Suppressor macrophage (primary cell): ENCODE measurements around the gene NDUFAF2.
"Not testable (repeated sequence)": the region's sequence is repeated elsewhere in the genome, so short reads cannot be mapped to it uniquely, and the experiment has no call there.

Experiments used
- DNase-seq, 4 experiments: peaks; one replicate each; pipeline ENCODE4 v3.0.0-alpha.2; 2020 to 2022

NDUFAF2 gene

GRCh38 chr5:61180886-61181285 lies 235.9 kb downstream of the NDUFAF2 start:
- DNase-seq, result no peak

GRCh38 chr5:61182449-61182848 lies 237.4 kb downstream of the NDUFAF2 start:
- peak; percentile 35 to 74 (median 44) for DNase-seq

GRCh38 chr5:61183538-61183937 lies 238.5 kb downstream of the NDUFAF2 start:
- DNase-seq, result no peak

- DNase-seq, result no peak
These were observed 239.7 kb downstream of the NDUFAF2 start for GRCh38 chr5:61184708-61185107.

- no peak for DNase-seq
These were observed 241.6 kb downstream of the NDUFAF2 start for GRCh38 chr5:61186634-61187033.

- not testable (repeated sequence) for DNase-seq
These were observed 242.3 kb downstream of the NDUFAF2 start for GRCh38 chr5:61187352-61187751.

GRCh38 chr5:61187826-61188225 lies 242.8 kb downstream of the NDUFAF2 start:
- not testable (repeated sequence) for DNase-seq

- DNase-seq, result no peak
These were observed 253.6 kb downstream of the NDUFAF2 start for GRCh38 chr5:61198606-61199005.

- DNase-seq, result no peak
These were observed 255.7 kb downstream of the NDUFAF2 start for GRCh38 chr5:61200582-61201155.

GRCh38 chr5:61202213-61202612 lies 257.2 kb downstream of the NDUFAF2 start:
- DNase-seq, result peak in 1 of 4 experiments; percentile 14
